Measurements from ENCODE around the gene BTNL8. TPM values are rescaled to one million over a fixed set of nuclear protein-coding genes. Genes with fewer than 3 reads are reported as not detected.
A peak's percentile ranks its signal among the peaks of the same experiment; 100 is the strongest.

Gene BTNL8
- total and polyA plus RNA-seq, 4 donors = 0.29 to 2.0 (median 0.30) TPM; not detected in 1

GRCh38 chr5:180860887-180861822 lies 37.8 kb upstream of the BTNL8 start, which contains the start of gene ZFP62:
Gene ZFP62, minus strand, starts transcription at chr5:180861276. Its CDS starts 57 bp downstream, at chr5:180861219.
- WGBS, 2 donors = 1% methylated on average over 63 to 84 of the region's 84 CpGs
- Histone ChIP-seq H3K27ac (ENCODE audit: low read depth in 1 of 2, low read length in 2 of 2) (peak within 1 kb of the TSS in 1 of 2 donors; percentile 58), H3K4me1 (ENCODE audit: control insufficient read depth in 1 of 2, insufficient read depth in 2 of 2, low read length in 2 of 2) (no peaks in the 10 kb centered on the region), H3K9me3 (ENCODE audit: control insufficient read depth, low read length) (no peaks in the 10 kb centered on the region), H3K36me3 (ENCODE audit: control insufficient read depth in 1 of 2, insufficient read depth in 2 of 2, low read length in 1 of 2) (no peaks in the 10 kb centered on the region), H3K4me3 (ENCODE audit: low read length in 2 of 2) (peak within 1 kb of the TSS; percentile 73 to 93), H3K27me3 (ENCODE audit: control insufficient read depth in 1 of 2, insufficient read depth in 2 of 2, low read length in 1 of 2) (no peaks in the 10 kb centered on the region)
- DNase-seq (peak; percentile 96 to 97), ATAC-seq (ENCODE audit: low FRiP score) (peak; percentile 99)
- intact Hi-C loops (cut with DNase I) = loop anchor here (2.0 to 5.0 kb wide), 4 partner anchors 30 to 74 kb away; partner anchors contain the start of gene MGAT1 (in 1 of the 2)

DNA sequence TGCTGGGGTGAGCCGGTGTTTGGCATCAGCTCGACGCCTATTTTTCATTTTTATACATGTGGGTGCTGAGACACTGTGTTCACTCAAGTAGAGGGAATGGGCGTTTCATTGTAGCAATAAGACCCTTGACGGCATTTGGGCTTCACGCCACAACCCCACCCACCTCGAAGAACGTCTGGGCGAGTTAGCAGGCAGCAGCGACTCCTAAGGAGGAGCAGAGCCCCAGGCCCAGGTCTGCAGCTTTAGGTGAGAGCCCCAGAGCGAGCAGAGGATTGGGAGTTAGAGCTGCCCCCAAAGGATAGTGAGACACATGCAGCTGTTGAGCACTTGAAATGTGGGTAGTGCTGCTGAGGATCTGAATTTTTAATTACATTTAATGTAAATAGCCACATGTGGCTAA lies 36.3 kb upstream of the BTNL8 start:
- Histone ChIP-seq H3K27ac (ENCODE audit: low read depth in 1 of 2, low read length in 2 of 2) (no peak overlapping the region), H3K36me3 (ENCODE audit: control insufficient read depth in 1 of 2, insufficient read depth in 2 of 2, low read length in 1 of 2) (no peaks in the 10 kb centered on the region), H3K4me1 (ENCODE audit: control insufficient read depth in 1 of 2, insufficient read depth in 2 of 2, low read length in 2 of 2) (no peaks in the 10 kb centered on the region), H3K4me3 (ENCODE audit: low read length in 2 of 2) (no peak overlapping the region), H3K9me3 (ENCODE audit: control insufficient read depth, low read length) (no peaks in the 10 kb centered on the region), H3K27me3 (ENCODE audit: control insufficient read depth in 1 of 2, insufficient read depth in 2 of 2, low read length in 1 of 2) (no peaks in the 10 kb centered on the region)
- 52 to 55% methylated on average over 11 of the region's 11 CpGs for WGBS, 2 donors
- no peak for ATAC-seq (ENCODE audit: low FRiP score)
- intact Hi-C loops (cut with DNase I) = loop anchor here (5.0 kb wide), 2 partner anchors 60 to 75 kb away; partner anchors contain the start of gene MGAT1 (in 1 of the 2)
- DNase-seq = no peak

- no peak for ATAC-seq (ENCODE audit: low FRiP score)
- Histone ChIP-seq H3K4me1 (ENCODE audit: control insufficient read depth in 1 of 2, insufficient read depth in 2 of 2, low read length in 2 of 2) (no peaks in the 10 kb centered on the region), H3K27me3 (ENCODE audit: control insufficient read depth in 1 of 2, insufficient read depth in 2 of 2, low read length in 1 of 2) (no peaks in the 10 kb centered on the region), H3K9me3 (ENCODE audit: control insufficient read depth, low read length) (no peaks in the 10 kb centered on the region), H3K36me3 (ENCODE audit: control insufficient read depth in 1 of 2, insufficient read depth in 2 of 2, low read length in 1 of 2) (no peaks in the 10 kb centered on the region), H3K27ac (ENCODE audit: low read depth in 1 of 2, low read length in 2 of 2) (no peak overlapping the region), H3K4me3 (ENCODE audit: low read length in 2 of 2) (no peak overlapping the region)
- intact Hi-C loops (cut with DNase I) = no loop called here
- WGBS, 2 donors = 49 to 59% methylated on average over 5 of the region's 5 CpGs
- DNase-seq = no peak
Observed at GRCh38 chr5:180865981-180866695, 32.8 kb upstream of the BTNL8 start.

DNA sequence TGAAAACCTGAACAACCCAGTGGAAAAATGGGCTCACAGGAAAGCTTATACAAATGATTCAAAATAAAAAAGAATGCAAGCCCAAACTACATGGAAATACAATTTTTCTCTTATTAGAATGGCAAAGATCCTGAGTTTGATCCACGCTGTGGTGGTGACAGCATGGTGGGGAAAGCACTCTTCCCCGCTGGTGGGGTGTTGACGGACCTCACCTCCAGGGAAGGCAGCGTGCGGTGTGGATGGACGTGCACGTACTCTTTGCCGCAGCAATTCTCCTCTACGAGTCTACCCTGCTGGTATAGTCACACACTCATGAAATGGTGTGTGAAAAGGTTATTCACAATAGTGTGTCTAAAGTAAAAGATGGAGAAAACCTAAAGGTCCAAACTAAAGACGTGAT lies 32.0 kb upstream of the BTNL8 start:
- Histone ChIP-seq H3K4me3 (ENCODE audit: low read length in 2 of 2) (no peak overlapping the region), H3K36me3 (ENCODE audit: control insufficient read depth in 1 of 2, insufficient read depth in 2 of 2, low read length in 1 of 2) (no peaks in the 10 kb centered on the region), H3K27me3 (ENCODE audit: control insufficient read depth in 1 of 2, insufficient read depth in 2 of 2, low read length in 1 of 2) (no peaks in the 10 kb centered on the region), H3K4me1 (ENCODE audit: control insufficient read depth in 1 of 2, insufficient read depth in 2 of 2, low read length in 2 of 2) (no peaks in the 10 kb centered on the region), H3K27ac (ENCODE audit: low read depth in 1 of 2, low read length in 2 of 2) (no peak overlapping the region), H3K9me3 (ENCODE audit: control insufficient read depth, low read length) (no peaks in the 10 kb centered on the region)
- ATAC-seq (ENCODE audit: low FRiP score) = no peak
- no peak for DNase-seq
- intact Hi-C loops (cut with DNase I) = no loop called here
- 71 to 80% methylated on average over 10 of the region's 10 CpGs for WGBS, 2 donors

DNA sequence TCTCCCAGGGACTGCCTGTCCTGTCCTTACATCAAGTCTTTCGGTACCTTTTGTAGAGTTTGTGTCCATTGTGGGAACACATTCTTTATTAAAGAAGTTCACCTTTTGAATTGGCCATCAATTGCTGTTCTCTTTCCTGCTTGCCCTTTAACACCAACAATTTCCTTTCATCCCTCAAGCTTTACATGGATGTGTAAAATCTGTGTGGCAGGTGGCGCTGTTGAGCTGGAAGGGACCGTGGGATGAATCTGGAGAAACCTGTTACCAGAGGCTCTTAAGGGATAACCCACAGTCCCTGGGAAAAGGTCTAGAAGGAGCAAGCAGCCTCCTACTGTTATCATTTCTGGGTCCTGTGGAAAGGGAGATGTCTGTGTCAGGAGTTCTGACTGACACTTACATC lies 30.0 kb upstream of the BTNL8 start:
- Histone ChIP-seq H3K27ac (ENCODE audit: low read depth in 1 of 2, low read length in 2 of 2) (no peak overlapping the region), H3K9me3 (ENCODE audit: control insufficient read depth, low read length) (no peaks in the 10 kb centered on the region), H3K4me3 (ENCODE audit: low read length in 2 of 2) (no peak overlapping the region), H3K36me3 (ENCODE audit: control insufficient read depth in 1 of 2, insufficient read depth in 2 of 2, low read length in 1 of 2) (no peaks in the 10 kb centered on the region), H3K27me3 (ENCODE audit: control insufficient read depth in 1 of 2, insufficient read depth in 2 of 2, low read length in 1 of 2) (no peaks in the 10 kb centered on the region), H3K4me1 (ENCODE audit: control insufficient read depth in 1 of 2, insufficient read depth in 2 of 2, low read length in 2 of 2) (no peaks in the 10 kb centered on the region)
- WGBS, 2 donors = 1 to 4% methylated on average over 3 of the region's 3 CpGs
- ATAC-seq (ENCODE audit: low FRiP score) (peak; percentile 79), DNase-seq (peak; percentile 86 to 92)
- intact Hi-C loops (cut with DNase I) = no loop called here

GRCh38 chr5:180869587-180869986 lies 29.4 kb upstream of the BTNL8 start:
- no peak for ATAC-seq (ENCODE audit: low FRiP score)
- no peaks in the 10 kb centered on the region for H3K4me1 ChIP-seq (ENCODE audit: control insufficient read depth in 1 of 2, insufficient read depth in 2 of 2, low read length in 2 of 2)
- no peak overlapping the region for H3K27ac ChIP-seq (ENCODE audit: low read depth in 1 of 2, low read length in 2 of 2)
- DNase-seq = no peak
- no peaks in the 10 kb centered on the region for H3K36me3 ChIP-seq (ENCODE audit: control insufficient read depth in 1 of 2, insufficient read depth in 2 of 2, low read length in 1 of 2)
- intact Hi-C loops (cut with DNase I) = no loop called here
- no peaks in the 10 kb centered on the region for H3K27me3 ChIP-seq (ENCODE audit: control insufficient read depth in 1 of 2, insufficient read depth in 2 of 2, low read length in 1 of 2)
- WGBS, 2 donors = 67 to 81% methylated on average over 1 of the region's 1 CpG
- H3K4me3 ChIP-seq (ENCODE audit: low read length in 2 of 2) = no peak overlapping the region
- H3K9me3 ChIP-seq (ENCODE audit: control insufficient read depth, low read length) = no peaks in the 10 kb centered on the region

DNA sequence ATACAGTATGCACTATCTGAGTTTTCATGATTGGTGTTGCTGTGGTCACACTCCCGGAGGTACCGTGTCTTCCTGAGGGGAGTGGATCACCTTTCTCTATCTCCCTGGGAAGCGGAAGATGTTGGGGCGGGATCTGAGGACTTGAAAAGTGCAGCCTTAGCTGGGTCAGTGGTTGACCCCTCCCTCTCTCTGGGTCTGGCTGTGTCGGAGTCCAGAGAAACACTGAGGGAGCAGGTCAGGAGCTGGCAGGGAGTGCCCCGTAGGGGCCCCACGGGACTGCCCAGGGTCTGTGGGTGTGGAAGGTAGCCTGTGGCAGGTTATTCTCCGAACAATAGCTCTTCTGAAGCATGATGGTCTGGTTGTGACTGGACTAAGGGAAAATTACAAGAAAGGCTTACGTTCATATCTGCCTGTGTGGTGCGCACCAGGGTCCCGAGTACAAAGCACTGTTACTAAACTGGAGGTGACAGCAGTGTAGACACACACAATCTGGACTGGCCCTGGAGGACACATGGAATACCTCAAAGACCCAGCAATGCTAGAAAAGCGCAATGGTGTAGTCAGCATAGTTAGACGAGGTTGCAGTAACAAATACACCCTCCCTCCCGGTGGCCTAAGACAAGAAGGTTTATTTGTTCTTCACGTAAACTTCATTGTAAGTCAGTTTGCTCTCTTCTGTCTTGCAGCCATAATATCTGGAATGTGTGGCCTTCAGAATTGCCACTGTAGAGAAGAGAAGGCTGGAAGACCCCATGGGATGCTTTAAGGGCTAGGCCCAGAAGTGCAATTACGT lies 28.5 kb upstream of the BTNL8 start:
- H3K36me3 ChIP-seq (ENCODE audit: control insufficient read depth in 1 of 2, insufficient read depth in 2 of 2, low read length in 1 of 2) = no peaks in the 10 kb centered on the region
- no peaks in the 10 kb centered on the region for H3K27me3 ChIP-seq (ENCODE audit: control insufficient read depth in 1 of 2, insufficient read depth in 2 of 2, low read length in 1 of 2)
- H3K4me3 ChIP-seq (ENCODE audit: low read length in 2 of 2) = no peak overlapping the region
- ATAC-seq (ENCODE audit: low FRiP score) (no peak), DNase-seq (no peak)
- H3K27ac ChIP-seq (ENCODE audit: low read depth in 1 of 2, low read length in 2 of 2) = no peak overlapping the region
- no peaks in the 10 kb centered on the region for H3K4me1 ChIP-seq (ENCODE audit: control insufficient read depth in 1 of 2, insufficient read depth in 2 of 2, low read length in 2 of 2)
- WGBS, 2 donors = 71 to 76% methylated on average over 16 of the region's 16 CpGs
- H3K9me3 ChIP-seq (ENCODE audit: control insufficient read depth, low read length) = no peaks in the 10 kb centered on the region
- intact Hi-C loops (cut with DNase I) = no loop called here

DNA sequence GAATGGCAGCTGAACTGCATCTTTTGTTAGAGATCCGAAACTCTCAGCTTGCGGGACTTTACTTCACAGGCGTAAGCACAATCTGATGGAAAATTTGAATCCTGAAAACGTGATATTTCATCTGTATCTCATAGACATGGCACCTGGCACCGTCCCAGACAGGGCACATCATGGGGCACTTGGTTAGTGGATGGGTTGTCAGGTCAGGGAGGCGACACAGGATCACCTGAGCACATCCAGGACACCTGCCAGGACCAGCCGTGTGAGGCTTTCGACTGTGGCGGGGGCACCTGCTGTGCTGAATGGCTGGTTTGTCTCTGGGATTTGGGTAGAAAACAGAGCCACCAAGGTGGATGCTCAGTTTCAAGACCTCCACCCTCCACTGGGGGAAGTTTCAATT lies 26.5 kb upstream of the BTNL8 start:
- DNase-seq (no peak), ATAC-seq (ENCODE audit: low FRiP score) (no peak)
- Histone ChIP-seq H3K27me3 (ENCODE audit: control insufficient read depth in 1 of 2, insufficient read depth in 2 of 2, low read length in 1 of 2) (no peaks in the 10 kb centered on the region), H3K4me1 (ENCODE audit: control insufficient read depth in 1 of 2, insufficient read depth in 2 of 2, low read length in 2 of 2) (no peaks in the 10 kb centered on the region), H3K36me3 (ENCODE audit: control insufficient read depth in 1 of 2, insufficient read depth in 2 of 2, low read length in 1 of 2) (no peaks in the 10 kb centered on the region), H3K9me3 (ENCODE audit: control insufficient read depth, low read length) (no peaks in the 10 kb centered on the region), H3K27ac (ENCODE audit: low read depth in 1 of 2, low read length in 2 of 2) (no peak overlapping the region), H3K4me3 (ENCODE audit: low read length in 2 of 2) (no peak overlapping the region)
- intact Hi-C loops (cut with DNase I) = no loop called here
- 80 to 83% methylated on average over 9 of the region's 9 CpGs for WGBS, 2 donors

Data from aorta (tissue), 5 donors.